PC-9 (cell line): ENCODE measurements around the gene CCM2L.
A peak's percentile ranks its signal among the peaks of the same experiment; 100 is the strongest.

Experiments
- CTCF ChIP-seq: fragments of 200-600 bp; sonication (generic); conservative IDR thresholded peaks from 2 replicates; pipeline ENCODE4 v1.6.1; 2017; ENCODE audit warnings: mixed run types, antibody characterized with exemption, mild to moderate bottlenecking, moderate library complexity
- EZH2 ChIP-seq: fragments of 200-600 bp; sonication (generic); IDR thresholded peaks from 2 replicates; pipeline ENCODE4 v1.8.0; 2017; ENCODE audit warnings: antibody characterized with exemption, low read depth

- peak; percentile 61 for TF ChIP-seq CTCF
- no peak for TF ChIP-seq EZH2
Observed at GRCh38 chr20:32017711-32018251, 7.5 kb downstream of the CCM2L start.
